Sigmoid colon (tissue), 7 donors: ENCODE results near the gene CDH23. TPM values are rescaled to one million over a fixed set of nuclear protein-coding genes. Genes with fewer than 3 reads are reported as not detected.

ENCODE experiments used
- DNase-seq: peaks from one replicate; pipeline ENCODE4 v3.0.0-alpha.2; 2019
- H3K27ac ChIP-seq, 4 donors: fragments of 200-600 bp; sonication (generic); one replicate each; pipeline ENCODE4 v1.5.1; 2016 to 2019; ENCODE audit warnings: mild to moderate bottlenecking in 1 of 4
- H3K27me3 ChIP-seq, 3 donors: fragments of 200-600 bp; sonication (generic); one replicate each; pipeline ENCODE4 v1.5.1; 2019; ENCODE audit warnings: mild to moderate bottlenecking in 1 of 3
- H3K36me3 ChIP-seq, 4 donors: fragments of 200-600 bp; sonication (generic); one replicate each; pipeline ENCODE4 v1.5.1; 2016 to 2019
- H3K4me1 ChIP-seq, 4 donors: fragments of 200-600 bp; sonication (generic); one replicate each; pipeline ENCODE4 v1.5.1; 2017 to 2019
- H3K4me3 ChIP-seq, 4 donors: fragments of 200-600 bp; sonication (generic); one replicate each; pipeline ENCODE4 v1.5.1; 2017 to 2019; ENCODE audit warnings: mild to moderate bottlenecking in 2 of 4, moderate library complexity in 1 of 4
- H3K9me3 ChIP-seq, 4 donors: fragments of 200-600 bp in 3 of 4; sonication (generic) in 3 of 4; one replicate each; pipeline versions ENCODE4 v1.5.1 to v1.6.1; 2013 to 2019
- EP300 ChIP-seq, 4 donors: sonication (generic); formaldehyde crosslinking; IDR thresholded peaks; one replicate each; pipeline ENCODE4 v1.6.1; 2017; ENCODE audit warnings: antibody characterized with exemption in 4 of 4
- POLR2A ChIP-seq, 2 donors: fragments of 450-650 bp; IDR thresholded peaks; one replicate each; pipeline ENCODE4 v1.6.1; 2016; ENCODE audit warnings: antibody characterized with exemption in 2 of 2, mild to moderate bottlenecking in 2 of 2, moderate library complexity in 2 of 2
- POLR2AphosphoS5 ChIP-seq, 4 donors: sonication (generic); formaldehyde crosslinking; IDR thresholded peaks; one replicate each; pipeline ENCODE4 v1.6.1; 2017; ENCODE audit warnings: antibody characterized with exemption in 4 of 4
- WGBS, 2 donors: extraction: QIAGEN DNeasy Blood & Tissue Kit; methylation state at CpG; one replicate each; pipeline ENCODE4 v1.1.7; 2013; 5-methylcytosine and 5-hydroxymethylcytosine counted together
- intact Hi-C: fragments of 100-400 bp; cut with DNase I; formaldehyde crosslinking; loops from one replicate; pipeline ENCODE4 v1.15.1; 2023
- polyA plus RNA-seq, 3 donors: library from polyadenylated mRNA; stranded (reverse); fragments of 200-250 nt; gene quantifications; one replicate each; pipeline ENCODE4 v1.2.3, GENCODE V29; 2013
- total RNA-seq, 4 donors: library from RNA; depleted of rRNA; stranded (reverse); fragments of >200 nt; gene quantifications; one replicate each; pipeline ENCODE4 v1.1.0, GENCODE V29; 2016
- TF ChIP-seq, protein P1 (sequence below), 4 experiments: fragments of 450-650 bp in 3 of 4; fragments of 200-600 bp in 1 of 4; IDR thresholded peaks; one replicate each; pipeline ENCODE4 v1.5.1; 2016 to 2019; ENCODE audit warnings: antibody characterized with exemption in 4 of 4, mild to moderate bottlenecking in 3 of 4, moderate library complexity in 2 of 4
- donor health status: healthy with polysubstance abuse.
- donor health status: Bipolar disorder and iron deficiency.
- donor health status: healthy.

Gene CDH23
- total and polyA plus RNA-seq, 7 donors = 1.5 to 7.2 (median 3.0) TPM

DNA sequence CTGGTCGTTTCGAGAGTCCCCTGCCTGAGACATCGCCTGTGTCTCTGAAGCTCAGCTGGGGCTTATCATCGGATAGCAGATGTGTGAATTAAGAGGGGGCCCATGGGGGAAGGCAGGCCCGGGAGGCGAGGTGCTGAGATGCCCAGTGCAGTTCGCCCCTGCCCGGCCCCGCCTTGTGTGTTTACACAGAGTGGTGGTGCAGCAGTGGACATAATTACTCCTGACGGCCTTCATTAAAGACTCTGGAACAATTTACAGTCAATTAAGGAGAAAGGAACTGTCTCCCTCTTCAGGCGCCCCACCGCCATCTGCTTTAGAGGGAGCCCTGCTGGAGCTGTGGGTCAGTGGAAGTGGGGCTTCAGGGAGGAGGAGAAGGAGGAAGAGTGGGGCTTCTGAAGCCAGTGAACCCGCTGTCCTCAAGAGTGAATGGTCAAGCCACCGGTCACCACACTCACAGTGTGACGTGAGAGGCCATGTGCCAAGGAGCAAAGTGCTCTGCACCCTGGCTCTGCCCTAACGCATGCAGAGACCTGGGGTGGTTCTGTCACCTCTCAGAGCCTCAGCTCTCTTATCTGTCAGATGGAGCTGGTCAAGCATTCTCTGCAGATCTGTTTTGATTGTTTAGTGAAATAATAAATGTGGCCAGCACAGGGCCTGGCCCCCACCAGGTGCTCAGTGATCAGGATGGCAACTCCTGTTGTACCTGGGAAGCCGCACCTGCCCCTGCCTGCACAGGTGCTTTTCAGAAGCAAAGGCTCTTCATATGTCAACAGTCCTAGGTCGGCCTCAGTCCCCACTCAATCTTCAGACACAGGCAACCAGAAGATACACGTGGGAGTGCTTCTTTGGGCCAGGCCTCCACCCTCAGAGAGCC is 65.6 kb downstream of the CDH23 start:
- Histone ChIP-seq H3K4me3 (no peak overlapping the region), H3K4me1 (no peaks in the 10 kb centered on the region), H3K36me3 (no peaks in the 10 kb centered on the region), H3K9me3 (no peaks in the 10 kb centered on the region), H3K27ac (no peak overlapping the region), H3K27me3 (no peaks in the 10 kb centered on the region)
- TF ChIP-seq, protein P1, sequence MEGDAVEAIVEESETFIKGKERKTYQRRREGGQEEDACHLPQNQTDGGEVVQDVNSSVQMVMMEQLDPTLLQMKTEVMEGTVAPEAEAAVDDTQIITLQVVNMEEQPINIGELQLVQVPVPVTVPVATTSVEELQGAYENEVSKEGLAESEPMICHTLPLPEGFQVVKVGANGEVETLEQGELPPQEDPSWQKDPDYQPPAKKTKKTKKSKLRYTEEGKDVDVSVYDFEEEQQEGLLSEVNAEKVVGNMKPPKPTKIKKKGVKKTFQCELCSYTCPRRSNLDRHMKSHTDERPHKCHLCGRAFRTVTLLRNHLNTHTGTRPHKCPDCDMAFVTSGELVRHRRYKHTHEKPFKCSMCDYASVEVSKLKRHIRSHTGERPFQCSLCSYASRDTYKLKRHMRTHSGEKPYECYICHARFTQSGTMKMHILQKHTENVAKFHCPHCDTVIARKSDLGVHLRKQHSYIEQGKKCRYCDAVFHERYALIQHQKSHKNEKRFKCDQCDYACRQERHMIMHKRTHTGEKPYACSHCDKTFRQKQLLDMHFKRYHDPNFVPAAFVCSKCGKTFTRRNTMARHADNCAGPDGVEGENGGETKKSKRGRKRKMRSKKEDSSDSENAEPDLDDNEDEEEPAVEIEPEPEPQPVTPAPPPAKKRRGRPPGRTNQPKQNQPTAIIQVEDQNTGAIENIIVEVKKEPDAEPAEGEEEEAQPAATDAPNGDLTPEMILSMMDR (IDR thresholded peaks at IDR 0.05) = no peak
- TF ChIP-seq EP300 (IDR thresholded peaks at IDR 0.05) (no peak), POLR2AphosphoS5 (IDR thresholded peaks at IDR 0.05) (no peak), POLR2A (IDR thresholded peaks at IDR 0.05) (no peak)
- 53 to 74% methylated on average over 19 of the region's 19 CpGs for WGBS, 2 donors
- intact Hi-C loops = no loop called here
- DNase-seq = no peak

GRCh38 chr10:71463111-71463510 is 66.4 kb downstream of the CDH23 start:
- no peaks in the 10 kb centered on the region for H3K36me3 ChIP-seq
- no peaks in the 10 kb centered on the region for H3K9me3 ChIP-seq
- WGBS, 2 donors = 94 to 95% methylated on average over 7 of the region's 7 CpGs
- no peaks in the 10 kb centered on the region for H3K4me1 ChIP-seq
- no peak for TF ChIP-seq POLR2A (IDR thresholded peaks at IDR 0.05)
- TF ChIP-seq EP300 (IDR thresholded peaks at IDR 0.05) = no peak
- TF ChIP-seq, protein P1 (IDR thresholded peaks at IDR 0.05) = no peak
- no peak for TF ChIP-seq POLR2AphosphoS5 (IDR thresholded peaks at IDR 0.05)
- H3K27me3 ChIP-seq = no peaks in the 10 kb centered on the region
- no peak overlapping the region for H3K27ac ChIP-seq
- intact Hi-C loops = no loop called here
- DNase-seq = no peak
- H3K4me3 ChIP-seq = no peak overlapping the region

- intact Hi-C loops = no loop called here
- 51 to 71% methylated on average over 18 of the region's 18 CpGs for whole genome bisulfite sequencing, 2 donors
- no peak for DNase-seq
- H3K27me3 ChIP-seq = no peaks in the 10 kb centered on the region
- no peak for TF ChIP-seq POLR2A (IDR thresholded peaks at IDR 0.05)
- TF ChIP-seq POLR2AphosphoS5 (IDR thresholded peaks at IDR 0.05) = no peak
- TF ChIP-seq EP300 (IDR thresholded peaks at IDR 0.05) = no peak
- TF ChIP-seq, protein P1 (IDR thresholded peaks at IDR 0.05) = no peak
- no peak overlapping the region for H3K4me3 ChIP-seq
- no peaks in the 10 kb centered on the region for H3K4me1 ChIP-seq
- no peaks in the 10 kb centered on the region for H3K36me3 ChIP-seq
- no peak overlapping the region for H3K27ac ChIP-seq
- no peaks in the 10 kb centered on the region for H3K9me3 ChIP-seq
These were observed 69.0 kb downstream of the CDH23 start for GRCh38 chr10:71465551-71466252.

- no peak for DNase-seq
- H3K27ac ChIP-seq = no peak overlapping the region
- no peaks in the 10 kb centered on the region for H3K9me3 ChIP-seq
- H3K4me1 ChIP-seq = no peaks in the 10 kb centered on the region
- TF ChIP-seq POLR2AphosphoS5 (IDR thresholded peaks at IDR 0.05) (no peak), EP300 (IDR thresholded peaks at IDR 0.05) (no peak), POLR2A (IDR thresholded peaks at IDR 0.05) (no peak)
- TF ChIP-seq, protein P1 (IDR thresholded peaks at IDR 0.05) = no peak
- WGBS, 2 donors = 76 to 92% methylated on average over 6 of the region's 6 CpGs
- no peak overlapping the region for H3K4me3 ChIP-seq
- no peaks in the 10 kb centered on the region for H3K36me3 ChIP-seq
- intact Hi-C loops = no loop called here
- no peaks in the 10 kb centered on the region for H3K27me3 ChIP-seq
These were observed 69.6 kb downstream of the CDH23 start for GRCh38 chr10:71466330-71466729.
